DMS79 treated with DMSO at 0.1 percent for 48 hours (cell line): ENCODE results near the gene ARHGEF16.
A peak's percentile ranks its signal among the peaks of the same experiment; 100 is the strongest.

Experiments
- DNase-seq: peaks from one replicate; lab custom pipeline; 2025; lab: John Stamatoyannopoulos, UW

ARHGEF16 gene

DNA sequence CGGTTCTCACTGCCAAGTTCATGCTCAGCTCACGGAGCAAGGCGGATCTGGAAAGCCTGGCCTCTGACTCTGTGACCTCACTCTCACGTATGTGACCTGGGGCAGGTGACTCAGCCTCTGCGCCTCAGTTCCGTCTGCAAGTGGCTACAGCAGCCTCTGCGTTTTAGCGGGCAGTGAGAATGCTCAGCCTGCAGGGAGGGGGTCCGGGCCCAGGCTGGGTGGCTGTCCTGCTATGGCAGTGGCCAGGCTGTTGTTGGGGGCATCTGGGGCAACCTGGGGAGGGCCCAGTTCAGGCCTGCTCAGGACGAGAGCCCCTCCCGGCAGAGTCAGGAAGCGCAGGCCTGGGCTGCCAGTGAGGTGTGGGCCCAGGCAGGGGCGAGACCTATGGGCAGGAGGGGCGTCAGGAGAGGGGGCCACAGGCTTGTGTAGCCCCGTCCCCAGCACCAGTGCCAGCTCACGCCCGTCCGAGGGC lies 27.9 kb downstream of the ARHGEF16 start:
- DNase-seq, result no peak

- no peak for DNase-seq
Observed at GRCh38 chr1:3483380-3483779, 28.9 kb downstream of the ARHGEF16 start.

DNA sequence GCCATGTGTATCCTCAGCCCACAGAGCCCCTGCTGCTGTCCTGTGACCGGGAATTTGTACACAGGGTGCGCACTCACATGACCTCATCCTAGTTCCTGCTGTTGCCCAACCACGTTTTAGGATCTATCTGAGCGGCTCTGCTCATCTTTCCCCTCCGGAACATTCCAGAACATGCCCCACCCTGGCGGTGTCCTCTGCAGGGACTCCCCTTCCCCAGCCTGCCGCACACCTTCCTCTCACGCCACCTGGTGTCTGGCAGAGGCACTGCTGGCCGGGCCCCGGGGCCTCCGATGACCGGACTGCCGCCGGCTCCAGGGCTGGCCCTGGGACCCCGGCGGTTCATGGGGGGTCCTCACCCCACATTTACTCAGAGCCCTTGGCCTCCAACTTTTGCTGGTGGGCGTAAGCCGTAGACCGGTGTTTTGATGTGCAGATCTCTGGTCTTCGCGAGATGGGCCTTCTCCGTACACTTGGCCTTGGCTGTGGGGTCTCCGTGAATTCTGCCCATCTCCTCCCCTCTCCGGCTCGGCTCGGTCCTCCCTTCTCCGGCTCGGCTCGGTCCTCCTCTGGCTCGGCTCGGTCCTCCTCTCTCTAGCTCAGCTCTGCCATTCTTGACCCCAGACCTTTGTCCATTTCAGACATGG lies 29.5 kb downstream of the ARHGEF16 start:
- DNase-seq, result no peak

DNA sequence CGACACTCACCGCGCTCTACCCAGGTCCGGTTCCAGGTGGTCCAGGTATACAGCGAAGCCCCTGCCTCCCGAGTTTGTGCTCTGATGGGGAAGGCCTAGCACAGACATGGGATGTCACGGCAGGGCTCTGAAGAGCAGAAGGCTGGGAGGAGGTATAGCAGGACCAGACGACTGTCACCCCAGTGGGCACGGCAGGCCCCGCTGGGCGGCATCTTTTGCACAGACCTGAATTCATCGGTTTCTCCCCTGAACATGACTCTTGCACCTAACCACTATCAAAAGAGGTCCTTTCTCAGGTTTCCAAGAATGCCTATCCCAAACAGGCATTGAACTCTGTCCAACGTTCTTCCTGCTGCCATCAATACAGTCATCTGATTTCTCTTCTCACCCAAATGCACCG lies 30.6 kb downstream of the ARHGEF16 start:
- DNase-seq, result no peak

- no peak for DNase-seq
Observed at GRCh38 chr1:3488432-3488831, 34.0 kb downstream of the ARHGEF16 start.

DNA sequence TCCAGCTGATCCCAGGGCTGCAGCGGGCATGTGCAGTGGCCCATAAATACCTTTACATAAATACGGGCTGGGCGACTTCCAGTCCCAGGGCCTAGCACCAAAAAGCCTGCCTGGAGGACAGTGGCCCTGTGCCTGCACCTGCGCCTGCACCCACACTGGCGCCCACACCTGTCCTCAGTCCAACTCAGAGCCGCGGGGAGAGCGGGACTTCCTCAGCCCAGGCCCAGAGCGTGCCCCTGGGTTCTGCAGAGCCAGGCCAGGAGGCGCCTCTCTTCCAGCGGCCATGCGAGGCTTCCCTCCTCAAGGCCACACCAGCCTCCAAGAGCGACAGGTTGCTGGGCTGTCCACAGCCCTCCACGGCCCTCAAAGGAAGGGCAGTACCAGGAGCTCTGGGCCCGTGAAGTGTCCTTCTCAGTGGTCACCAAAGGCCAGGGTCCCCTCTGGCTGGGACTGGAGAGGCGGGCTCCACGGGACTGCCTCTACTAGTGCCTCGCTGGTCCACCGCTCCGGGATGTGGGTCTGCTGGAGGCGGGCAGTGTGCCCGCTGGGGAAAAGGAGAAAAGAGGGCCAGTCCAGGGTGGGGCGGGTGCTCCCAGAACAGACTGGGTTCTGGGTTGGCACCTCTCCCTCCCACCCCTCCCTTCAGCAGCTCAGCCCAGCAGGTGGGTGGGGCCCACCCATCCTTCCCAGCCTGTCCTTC lies 35.7 kb downstream of the ARHGEF16 start:
- DNase-seq, result no peak

GRCh38 chr1:3491291-3492246 lies 37.1 kb downstream of the ARHGEF16 start:
- DNase-seq, result peak; percentile 60

DNA sequence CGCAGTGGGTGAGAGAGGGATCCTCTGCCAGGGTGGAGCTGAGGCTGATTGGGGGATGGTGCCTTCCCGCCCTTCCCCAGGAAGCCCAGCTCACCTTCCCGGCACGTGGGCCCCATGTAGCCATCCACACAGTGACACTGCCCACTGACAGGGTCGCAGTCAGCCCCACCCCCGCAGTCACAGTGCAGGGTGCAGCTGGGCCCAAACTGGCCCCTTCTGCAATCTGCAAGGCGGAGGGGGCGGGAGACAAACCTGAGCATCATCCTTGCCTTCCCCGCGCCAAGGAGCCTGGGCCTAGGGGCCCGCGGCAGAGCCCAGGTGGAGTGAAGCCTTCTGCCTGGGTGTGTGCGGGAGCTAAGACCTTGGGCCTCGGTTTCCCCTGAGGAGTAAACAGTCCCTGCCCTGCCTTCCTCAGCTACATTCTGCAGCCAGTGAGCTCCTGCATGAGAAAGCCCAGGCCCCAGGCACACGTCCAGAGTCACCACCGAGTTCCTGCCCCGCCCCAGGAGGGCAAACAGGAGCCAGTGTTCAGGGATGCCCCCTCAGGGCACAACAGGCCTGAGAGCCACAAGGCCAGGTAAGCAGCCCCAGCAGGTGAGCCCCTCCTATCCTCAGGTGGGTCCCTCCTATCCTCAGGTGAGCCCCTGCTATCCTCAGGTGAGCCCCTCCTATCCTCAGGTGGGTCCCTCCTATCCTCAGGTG lies 38.2 kb downstream of the ARHGEF16 start:
- no peak for DNase-seq

DNA sequence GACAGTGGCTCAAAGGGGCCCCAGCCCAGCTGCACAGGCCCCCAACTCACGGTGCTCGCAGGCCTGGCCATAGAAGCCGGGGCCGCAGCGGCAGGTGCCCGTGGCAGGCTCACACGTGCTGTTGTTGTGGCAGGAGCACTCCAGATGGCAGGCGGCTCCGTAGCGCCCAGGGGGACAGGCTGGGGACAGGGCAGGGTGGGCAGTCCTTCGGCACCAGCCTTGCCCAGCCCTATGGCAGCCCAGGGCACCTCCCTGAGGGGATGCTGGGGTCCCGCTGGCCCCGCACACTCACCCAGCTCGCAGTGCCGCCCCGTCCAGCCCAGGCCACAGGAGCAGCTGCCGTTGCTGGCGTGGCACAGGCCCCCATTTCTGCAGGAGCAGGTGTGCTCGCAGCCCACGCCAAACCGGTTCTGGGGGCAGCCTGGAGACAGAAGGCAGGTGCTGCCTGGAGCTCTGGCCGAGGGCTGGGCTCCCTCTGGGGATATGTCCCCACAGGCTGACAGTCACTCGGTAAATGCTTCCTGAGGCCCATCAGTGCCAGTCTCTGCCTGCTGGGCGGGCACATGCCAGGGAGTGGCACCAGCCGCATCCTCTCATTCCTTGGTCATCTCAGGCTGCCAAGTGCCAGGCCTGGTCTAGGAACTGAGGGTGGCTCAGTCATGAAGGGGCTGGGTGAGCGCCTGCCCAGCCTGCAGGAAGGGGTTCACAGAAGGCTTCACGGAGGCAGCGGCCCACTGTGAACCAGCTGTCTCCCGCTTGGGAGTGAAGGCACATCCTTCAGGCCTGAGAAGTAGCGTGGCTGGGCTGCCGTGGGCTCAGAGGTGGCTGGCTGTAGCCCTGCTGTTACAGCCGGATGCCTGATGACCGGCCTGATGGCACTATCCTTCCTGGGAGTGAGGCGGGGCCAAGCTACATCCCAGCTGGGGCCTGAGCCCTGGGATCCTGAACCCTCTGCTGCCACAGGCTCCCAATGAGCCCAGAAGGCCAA lies 40.1 kb downstream of the ARHGEF16 start:
- peak; percentile 75 for DNase-seq

- no peak for DNase-seq
Observed at GRCh38 chr1:3495776-3496745, 41.6 kb downstream of the ARHGEF16 start.

GRCh38 chr1:3496916-3497315 lies 42.5 kb downstream of the ARHGEF16 start:
- no peak for DNase-seq

- DNase-seq, result no peak
Observed at GRCh38 chr1:3497521-3497920, 43.1 kb downstream of the ARHGEF16 start.

DNA sequence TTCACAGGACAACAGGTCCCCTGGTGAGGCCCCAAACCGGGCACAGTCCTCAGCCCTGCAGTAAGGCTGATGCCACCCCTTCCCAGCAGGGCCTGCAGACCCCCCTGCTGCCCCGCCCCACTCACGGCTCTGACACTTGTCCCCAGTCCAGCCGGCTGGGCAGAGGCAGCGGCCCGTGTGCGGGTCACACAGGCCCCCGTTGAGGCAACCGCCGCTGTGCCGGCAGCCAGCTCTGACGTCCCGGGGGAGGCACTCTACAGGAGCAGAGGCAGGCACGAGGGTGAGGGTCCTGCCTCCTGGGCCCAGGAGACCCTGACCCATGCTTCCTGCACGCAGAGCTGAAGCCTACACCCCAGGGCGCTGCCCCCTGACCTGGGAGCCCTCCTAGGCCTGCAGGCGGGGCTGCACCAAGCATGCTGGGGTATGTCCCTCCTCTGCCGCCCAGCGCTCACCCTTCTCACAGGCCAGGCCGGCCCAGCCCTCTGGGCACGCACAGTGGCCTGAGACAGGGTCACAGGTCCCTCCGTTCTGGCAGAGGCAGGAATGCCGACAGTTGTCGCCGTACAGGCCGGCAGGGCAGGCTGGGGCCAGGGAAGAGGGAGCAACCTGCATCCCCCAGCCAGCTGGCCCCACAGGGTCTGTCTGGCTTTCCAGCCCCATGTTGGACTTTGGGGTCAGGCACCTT lies 43.9 kb downstream of the ARHGEF16 start:
- DNase-seq, result no peak

DNA sequence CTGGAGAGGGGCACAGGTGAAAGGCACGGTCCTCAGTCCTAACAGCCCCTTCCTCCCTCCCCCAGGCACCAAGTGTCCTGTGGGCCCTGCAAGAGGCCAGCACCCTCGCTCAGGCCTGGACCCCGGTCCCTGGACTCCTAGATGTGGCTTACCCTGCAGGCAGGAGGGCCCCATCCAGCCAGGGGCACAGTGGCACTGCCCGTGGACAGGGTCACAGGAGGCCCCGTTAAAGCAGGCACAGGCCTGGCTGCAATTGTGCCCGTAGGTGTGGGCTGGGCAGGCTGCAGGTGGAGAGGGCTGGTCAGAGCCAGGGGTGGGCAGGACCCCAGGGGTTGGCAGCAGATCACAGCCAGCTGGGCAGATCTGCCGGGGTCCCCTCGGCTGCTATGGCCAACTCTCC lies 44.5 kb downstream of the ARHGEF16 start:
- DNase-seq, result no peak

DNA sequence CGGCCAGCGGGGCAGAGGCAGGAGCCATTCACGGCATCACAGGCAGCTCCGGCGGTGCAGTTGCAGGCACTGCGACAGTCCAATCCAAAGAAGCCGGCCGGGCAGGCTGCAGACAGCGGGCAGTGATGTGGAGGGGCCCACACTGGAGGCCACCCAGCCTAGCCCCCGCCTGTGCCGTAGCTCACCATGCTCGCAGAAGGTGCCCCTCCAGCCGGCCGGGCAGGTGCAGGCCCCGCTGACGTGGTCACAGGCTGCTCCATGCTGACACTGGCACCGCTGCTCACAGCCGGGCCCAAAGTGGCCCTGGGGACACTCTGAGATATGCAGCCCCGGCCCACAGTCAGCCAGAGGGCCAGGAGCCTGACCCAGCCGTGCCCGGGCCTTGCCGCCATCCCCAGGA lies 45.1 kb downstream of the ARHGEF16 start:
- no peak for DNase-seq

GRCh38 chr1:3500265-3500835 lies 45.9 kb downstream of the ARHGEF16 start:
- DNase-seq, result no peak

GRCh38 chr1:3501437-3501836 lies 47.0 kb downstream of the ARHGEF16 start:
- DNase-seq, result no peak

DNA sequence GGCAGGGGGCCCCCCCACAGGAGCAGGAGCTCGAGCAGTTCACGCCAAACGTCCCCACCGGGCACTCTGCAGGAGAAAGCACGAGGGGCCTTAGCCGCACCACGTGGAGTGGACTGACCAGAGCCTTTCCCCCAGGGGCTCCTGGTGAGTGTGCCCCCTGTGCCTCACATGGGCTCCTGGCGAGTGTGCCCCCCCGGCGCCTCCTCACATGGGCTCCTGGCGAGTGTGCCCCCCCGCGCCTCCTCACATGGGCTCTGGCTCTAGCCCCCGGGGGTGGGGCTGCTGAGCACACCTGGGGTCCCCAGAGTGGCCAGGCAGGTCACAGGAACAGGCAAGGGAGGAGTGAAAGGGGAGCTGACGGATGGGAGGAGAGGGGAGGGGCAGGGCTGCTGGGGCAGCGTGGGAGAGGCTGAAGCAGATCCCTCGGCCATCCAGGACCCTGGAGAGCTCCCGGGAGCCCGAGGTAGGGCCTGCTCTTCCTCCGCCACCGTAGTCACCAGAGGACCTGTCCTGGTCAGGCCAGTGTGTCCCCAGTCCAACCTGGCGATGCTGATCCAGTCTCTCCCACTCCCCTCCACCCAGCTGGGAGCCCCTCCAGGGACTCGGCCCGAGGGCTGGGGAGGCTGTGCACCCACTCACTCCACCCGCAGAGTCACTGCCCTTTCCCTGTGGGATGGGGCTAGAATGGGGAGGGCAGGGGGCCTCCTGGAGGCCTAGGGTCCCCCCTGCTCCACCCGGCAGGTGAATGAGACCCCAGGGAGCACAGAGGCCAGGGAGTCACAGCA lies 47.6 kb downstream of the ARHGEF16 start:
- DNase-seq, result no peak
